Stimulated activated naive CD8-positive, alpha-beta T cell treated with anti-CD3 and anti-CD28 coated beads, Interleukin-15, Interleukin-2, amounts not matched to agents 100 U/mL and 50 U/mL, for 24 hours (primary cell): ENCODE data around the gene TEAD3.

ENCODE experiments used
- ATAC-seq: fragments of 150-1000 bp; cut with Tn5 transposase; one replicate; pipeline ENCODE4 v1.10.0; 2021
- DNase-seq: peaks from one replicate; pipeline ENCODE4 v3.0.0; 2021

The TEAD3 gene

GRCh38 chr6:35512740-35513139, 15.9 kb upstream of the TEAD3 start, which contains the start of gene TULP1:
TULP1 (minus strand) TSS chr6:35512896; CDS start chr6:35512858, 38 bp downstream.
- no peak for ATAC-seq
- no peak for DNase-seq

GRCh38 chr6:35512006-35512405, 15.1 kb upstream of the TEAD3 start:
- no peak for DNase-seq
- no peak for ATAC-seq

- no peak for ATAC-seq
- no peak for DNase-seq
Observed at GRCh38 chr6:35511562-35511941, 14.7 kb upstream of the TEAD3 start.

- ATAC-seq = no peak
- no peak for DNase-seq
Observed at GRCh38 chr6:35510916-35511561, 14.2 kb upstream of the TEAD3 start.

GRCh38 chr6:35508542-35508941, 11.7 kb upstream of the TEAD3 start:
- ATAC-seq = no peak
- DNase-seq = no peak

GRCh38 chr6:35508027-35508426, 11.1 kb upstream of the TEAD3 start:
- ATAC-seq (no peak), DNase-seq (no peak)

- DNase-seq (no peak), ATAC-seq (no peak)
Observed at GRCh38 chr6:35507221-35507620, 10.3 kb upstream of the TEAD3 start.

GRCh38 chr6:35506536-35506935, 9.7 kb upstream of the TEAD3 start:
- DNase-seq (no peak), ATAC-seq (no peak)

- DNase-seq (no peak), ATAC-seq (no peak)
Observed at GRCh38 chr6:35505999-35506412, 9.1 kb upstream of the TEAD3 start.

GRCh38 chr6:35503534-35503933, 6.7 kb upstream of the TEAD3 start:
- DNase-seq (no peak), ATAC-seq (no peak)

GRCh38 chr6:35501784-35502183, 4.9 kb upstream of the TEAD3 start:
- ATAC-seq (no peak), DNase-seq (no peak)

- no peak for DNase-seq
- no peak for ATAC-seq
Observed at GRCh38 chr6:35500782-35501181, 3.9 kb upstream of the TEAD3 start.

GRCh38 chr6:35499372-35499771, 2.5 kb upstream of the TEAD3 start:
- ATAC-seq = no peak
- no peak for DNase-seq

- DNase-seq (no peak), ATAC-seq (no peak)
Observed at GRCh38 chr6:35498422-35499067, 1.7 kb upstream of the TEAD3 start.

- ATAC-seq = peak; percentile 48
- peak; percentile 69 for DNase-seq
Observed at GRCh38 chr6:35497571-35498421, 917 bp upstream of the TEAD3 start.

- ATAC-seq = no peak
- DNase-seq = no peak
Observed at GRCh38 chr6:35496036-35496840, 641 bp downstream of the TEAD3 start.

GRCh38 chr6:35495258-35496035, 1.4 kb downstream of the TEAD3 start:
- ATAC-seq (no peak), DNase-seq (no peak)

GRCh38 chr6:35494161-35494563, 2.7 kb downstream of the TEAD3 start:
- DNase-seq (no peak), ATAC-seq (no peak)

- no peak for ATAC-seq
- no peak for DNase-seq
Observed at GRCh38 chr6:35493307-35493983, 3.4 kb downstream of the TEAD3 start.

- no peak for DNase-seq
- no peak for ATAC-seq
Observed at GRCh38 chr6:35492974-35493284, 4.0 kb downstream of the TEAD3 start.
